ENCODE data around the gene LARP1. TPM values are rescaled to one million over a fixed set of nuclear protein-coding genes. Genes with fewer than 3 reads are reported as not detected.
A peak's percentile ranks its signal among the peaks of the same experiment; 100 is the strongest.
"Not testable (repeated sequence)": the region's sequence is repeated elsewhere in the genome, so short reads cannot be mapped to it uniquely, and the experiment has no call there.

Gene LARP1
- total RNA-seq, 1 experiment from 2014 or later: 48.5 TPM

- DNase-seq (ENCODE audit: low spot score): peak; percentile 21
These were observed 38.7 kb downstream of the LARP1 start for GRCh38 chr5:154793599-154794524.

GRCh38 chr5:154794525-154795234 is 39.5 kb downstream of the LARP1 start:
- DNase-seq (ENCODE audit: low spot score): no peak

GRCh38 chr5:154795235-154795596 is 40.0 kb downstream of the LARP1 start:
- DNase-seq (ENCODE audit: low spot score): no peak

- DNase-seq (ENCODE audit: low spot score): no peak
These were observed 42.6 kb downstream of the LARP1 start for GRCh38 chr5:154797762-154798161.

- DNase-seq (ENCODE audit: low spot score): no peak
These were observed 45.4 kb downstream of the LARP1 start for GRCh38 chr5:154800582-154800981.

GRCh38 chr5:154801083-154801482 is 45.9 kb downstream of the LARP1 start:
- no peak for DNase-seq (ENCODE audit: low spot score)

- DNase-seq (ENCODE audit: low spot score): no peak
These were observed 46.9 kb downstream of the LARP1 start for GRCh38 chr5:154802050-154802449.

- no peak for DNase-seq (ENCODE audit: low spot score)
These were observed 51.0 kb downstream of the LARP1 start for GRCh38 chr5:154806176-154806575.

GRCh38 chr5:154811239-154811638 is 56.1 kb downstream of the LARP1 start:
- DNase-seq (ENCODE audit: low spot score): no peak

GRCh38 chr5:154811653-154812465 is 56.7 kb downstream of the LARP1 start:
- peak; percentile 40 for DNase-seq (ENCODE audit: low spot score)

- DNase-seq (ENCODE audit: low spot score): no peak
These were observed 58.0 kb downstream of the LARP1 start for GRCh38 chr5:154813158-154813557.

- no peak for DNase-seq (ENCODE audit: low spot score)
These were observed 58.6 kb downstream of the LARP1 start for GRCh38 chr5:154813736-154814135.

- no peak for DNase-seq (ENCODE audit: low spot score)
These were observed 59.8 kb downstream of the LARP1 start for GRCh38 chr5:154815025-154815424.

- no peak for DNase-seq (ENCODE audit: low spot score)
These were observed 60.6 kb downstream of the LARP1 start for GRCh38 chr5:154815684-154816247.

- no peak for DNase-seq (ENCODE audit: low spot score)
These were observed 61.8 kb downstream of the LARP1 start for GRCh38 chr5:154816891-154817492.

- no peak for DNase-seq (ENCODE audit: low spot score)
These were observed 62.6 kb downstream of the LARP1 start for GRCh38 chr5:154817815-154818214.

GRCh38 chr5:154818471-154819116 is 63.4 kb downstream of the LARP1 start:
- DNase-seq (ENCODE audit: low spot score): no peak

- DNase-seq (ENCODE audit: low spot score): no peak
These were observed 64.4 kb downstream of the LARP1 start for GRCh38 chr5:154819546-154819945.

GRCh38 chr5:154820383-154820782 is 65.2 kb downstream of the LARP1 start:
- no peak for DNase-seq (ENCODE audit: low spot score)

GRCh38 chr5:154822896-154823295 is 67.7 kb downstream of the LARP1 start:
- not testable (repeated sequence) for DNase-seq (ENCODE audit: low spot score)

- no peak for DNase-seq (ENCODE audit: low spot score)
These were observed 68.4 kb downstream of the LARP1 start for GRCh38 chr5:154823605-154824004.
